ENCODE data around the gene LYSMD4.

The LYSMD4 gene

DNA sequence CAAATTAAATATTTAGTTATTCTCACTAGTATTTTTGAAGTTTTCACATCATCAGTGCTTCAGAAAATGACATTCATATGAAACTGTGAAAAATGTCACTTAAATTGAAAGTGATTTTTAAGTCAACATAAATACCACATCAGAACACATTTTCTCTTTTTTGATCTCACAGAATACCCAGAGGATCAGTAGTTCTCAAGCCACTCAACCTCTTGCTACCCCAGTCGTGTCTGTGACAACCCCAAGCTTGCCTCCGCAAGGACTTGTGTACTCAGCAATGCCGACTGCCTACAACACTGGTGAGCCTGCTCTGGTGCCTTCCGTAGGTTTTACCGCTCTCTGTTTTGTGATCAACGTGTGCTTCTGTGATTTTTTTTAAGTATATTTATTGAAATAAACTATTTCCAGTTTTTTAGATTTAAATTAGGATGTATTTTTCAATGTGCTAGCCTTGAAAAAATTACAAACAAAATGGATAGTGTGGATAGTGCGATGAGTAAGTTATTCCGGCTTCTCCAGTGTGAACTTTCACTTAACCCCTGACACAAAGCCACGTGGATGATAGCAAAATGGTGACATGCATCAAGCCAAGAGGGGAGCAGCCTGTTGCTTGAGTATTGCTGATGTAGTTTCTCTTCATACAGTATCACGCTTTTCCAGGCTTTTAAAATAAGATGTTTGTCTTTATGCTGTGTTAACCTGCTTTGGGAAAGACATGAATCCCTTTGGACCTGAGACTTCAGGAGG lies 26.5 kb downstream of the LYSMD4 start:
- H3K9me3 ChIP-seq (ENCODE audit: control insufficient read depth, low read length) = no peaks in the 10 kb centered on the region
- H3K4me3 ChIP-seq (ENCODE audit: extremely low read depth, insufficient read depth, low read length, poor library complexity, severe bottlenecking) = no peak overlapping the region
- H3K4me1 ChIP-seq (ENCODE audit: control insufficient read depth, insufficient read depth, low read length, poor library complexity, severe bottlenecking) = peaks cover 11% of the 10 kb centered on the region
- H3K36me3 ChIP-seq (ENCODE audit: control insufficient read depth, insufficient read depth, low read length) = peaks cover 38% of the 10 kb centered on the region
- H3K27ac ChIP-seq (ENCODE audit: low read depth, low read length, severe bottlenecking) = no peak overlapping the region
- 93 to 98% methylated on average over 4 to 6 of the region's 10 CpGs for WGBS, 2 experiments (ENCODE audit: insufficient coverage in 2 of 2)

DNA sequence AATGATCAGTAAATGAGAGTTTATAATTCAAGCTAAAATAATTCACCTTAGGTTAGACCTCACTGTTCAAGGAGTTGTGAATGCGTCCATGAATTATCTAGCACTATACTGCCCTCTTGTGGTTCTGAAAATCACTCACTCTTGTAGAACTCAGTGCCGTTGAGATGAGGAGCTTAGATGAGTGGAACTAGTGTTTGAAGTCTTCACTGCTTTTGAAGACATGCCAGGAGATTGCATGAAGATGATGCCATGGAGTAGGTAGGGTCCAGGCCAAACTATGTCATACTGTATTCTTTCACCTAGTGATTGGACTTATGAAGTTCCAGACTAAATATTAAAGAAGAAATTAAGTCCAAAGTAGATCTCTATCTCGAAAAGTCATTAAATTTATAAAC lies 28.8 kb downstream of the LYSMD4 start:
- Histone ChIP-seq H3K36me3 (ENCODE audit: control insufficient read depth, insufficient read depth, low read length) (peaks cover 19% of the 10 kb centered on the region), H3K4me3 (ENCODE audit: extremely low read depth, insufficient read depth, low read length, poor library complexity, severe bottlenecking) (no peak overlapping the region), H3K27ac (ENCODE audit: low read depth, low read length, severe bottlenecking) (no peak overlapping the region), H3K9me3 (ENCODE audit: control insufficient read depth, low read length) (no peaks in the 10 kb centered on the region), H3K4me1 (ENCODE audit: control insufficient read depth, insufficient read depth, low read length, poor library complexity, severe bottlenecking) (peaks cover 11% of the 10 kb centered on the region)
- WGBS, 2 experiments (ENCODE audit: insufficient coverage in 2 of 2) = 0% methylated on average over 1 of the region's 3 CpGs; no CpG with 5 or more reads in 1 of the 2 experiments

DNA sequence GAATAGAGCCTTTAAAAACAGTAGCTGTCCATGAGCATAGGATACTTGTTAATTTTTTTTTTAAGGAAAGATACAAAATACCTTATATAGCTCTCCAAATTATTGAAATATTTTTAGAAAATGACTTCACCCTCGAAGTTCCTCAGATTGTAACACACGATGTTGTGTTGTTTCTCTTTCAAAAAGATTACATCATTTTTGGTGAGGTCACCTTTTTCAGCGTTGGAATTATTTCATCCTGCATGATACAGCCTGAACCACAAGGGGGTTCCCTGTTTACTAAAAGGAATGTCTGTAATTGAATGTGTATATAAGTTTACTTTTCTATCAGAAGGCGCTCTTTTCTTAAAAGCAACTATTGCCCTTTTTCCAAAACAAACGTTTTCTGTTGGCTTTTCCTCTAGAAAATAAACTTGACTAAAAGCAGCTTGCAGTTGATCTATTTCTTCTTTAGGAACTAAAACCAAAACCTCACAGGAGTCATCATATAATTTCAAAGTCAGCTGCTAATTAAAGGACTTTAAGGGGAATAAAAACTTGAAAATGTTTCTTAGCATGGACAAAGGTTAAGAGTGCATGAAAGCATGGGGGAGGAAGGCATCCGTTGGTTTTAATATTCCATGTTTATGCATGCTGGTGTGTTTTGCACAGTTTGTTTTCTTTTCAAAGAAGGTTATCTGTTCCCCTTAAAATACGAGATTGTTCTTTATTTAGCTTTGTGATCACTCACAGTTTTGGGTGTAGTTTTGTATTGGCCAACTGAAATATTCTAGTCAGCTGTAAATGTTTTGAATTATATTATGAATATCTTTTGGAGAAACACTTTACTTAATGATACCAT lies 29.4 kb downstream of the LYSMD4 start:
- Histone ChIP-seq H3K4me1 (ENCODE audit: control insufficient read depth, insufficient read depth, low read length, poor library complexity, severe bottlenecking) (peaks cover 11% of the 10 kb centered on the region), H3K36me3 (ENCODE audit: control insufficient read depth, insufficient read depth, low read length) (peaks cover 13% of the 10 kb centered on the region), H3K4me3 (ENCODE audit: extremely low read depth, insufficient read depth, low read length, poor library complexity, severe bottlenecking) (no peak overlapping the region), H3K27ac (ENCODE audit: low read depth, low read length, severe bottlenecking) (peak overlapping the region; percentile 79), H3K9me3 (ENCODE audit: control insufficient read depth, low read length) (no peaks in the 10 kb centered on the region)
- WGBS, 2 experiments (ENCODE audit: insufficient coverage in 2 of 2) = 59 to 66% methylated on average over 2 to 5 of the region's 7 CpGs

DNA sequence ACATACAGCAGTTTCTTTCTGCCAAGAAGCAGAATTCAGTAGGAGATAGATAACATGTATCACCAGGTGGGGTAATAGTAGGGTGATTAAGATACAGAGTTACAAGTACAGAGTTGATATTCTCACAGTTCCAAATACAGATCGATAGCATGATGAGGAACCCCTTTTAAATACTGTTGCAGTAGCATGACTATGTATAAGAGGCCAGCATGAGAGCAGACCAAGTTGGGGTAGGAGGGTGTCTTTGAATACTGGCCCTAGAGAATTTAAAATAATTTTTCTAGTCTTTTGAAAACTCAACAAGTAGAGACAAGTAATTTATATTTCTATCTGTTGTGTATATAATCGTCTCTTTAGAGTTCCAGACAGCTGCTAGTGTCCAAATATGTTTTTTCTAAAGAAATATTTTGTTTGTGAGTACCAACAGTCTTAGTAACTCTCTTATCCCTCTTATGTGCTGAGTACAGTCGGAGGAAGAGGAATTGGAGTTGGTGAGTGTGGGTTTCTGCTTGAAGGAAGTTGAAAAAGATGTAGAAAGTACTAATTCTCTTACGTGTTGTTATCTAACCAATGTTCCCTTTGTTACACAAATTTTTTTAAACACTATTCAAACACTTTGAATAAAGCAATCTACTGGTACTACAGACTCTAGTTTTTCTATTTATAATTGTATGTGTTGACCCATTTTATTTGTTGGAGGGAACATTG lies 30.2 kb downstream of the LYSMD4 start:
- Histone ChIP-seq H3K27ac (ENCODE audit: low read depth, low read length, severe bottlenecking) (peak overlapping the region; percentile 79), H3K4me3 (ENCODE audit: extremely low read depth, insufficient read depth, low read length, poor library complexity, severe bottlenecking) (no peak overlapping the region), H3K4me1 (ENCODE audit: control insufficient read depth, insufficient read depth, low read length, poor library complexity, severe bottlenecking) (peaks cover 3% of the 10 kb centered on the region), H3K36me3 (ENCODE audit: control insufficient read depth, insufficient read depth, low read length) (peaks cover 9% of the 10 kb centered on the region), H3K9me3 (ENCODE audit: control insufficient read depth, low read length) (no peaks in the 10 kb centered on the region)
- no CpG with 5 or more reads among the region's 4 CpGs for WGBS, 2 experiments (ENCODE audit: insufficient coverage in 2 of 2)

DNA sequence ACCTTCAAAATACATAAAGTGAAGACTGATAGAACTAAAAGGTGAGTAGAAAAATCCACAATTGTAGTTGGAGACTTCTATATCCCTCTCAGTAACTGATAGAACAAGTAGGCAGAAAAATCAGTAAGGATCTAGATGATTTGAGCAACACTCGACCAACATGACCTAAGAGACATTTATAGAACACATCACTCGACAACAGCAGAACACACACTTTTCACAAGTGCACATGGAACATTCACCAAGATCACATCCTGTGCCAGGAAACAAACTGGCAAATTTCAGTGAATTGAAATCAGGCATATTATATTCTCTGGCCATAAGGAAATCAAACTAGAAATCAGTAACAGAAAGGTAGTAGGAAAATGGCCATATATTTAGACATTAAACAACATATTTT lies 37.1 kb downstream of the LYSMD4 start:
- H3K36me3 ChIP-seq (ENCODE audit: control insufficient read depth, insufficient read depth, low read length) = peaks cover 35% of the 10 kb centered on the region

DNA sequence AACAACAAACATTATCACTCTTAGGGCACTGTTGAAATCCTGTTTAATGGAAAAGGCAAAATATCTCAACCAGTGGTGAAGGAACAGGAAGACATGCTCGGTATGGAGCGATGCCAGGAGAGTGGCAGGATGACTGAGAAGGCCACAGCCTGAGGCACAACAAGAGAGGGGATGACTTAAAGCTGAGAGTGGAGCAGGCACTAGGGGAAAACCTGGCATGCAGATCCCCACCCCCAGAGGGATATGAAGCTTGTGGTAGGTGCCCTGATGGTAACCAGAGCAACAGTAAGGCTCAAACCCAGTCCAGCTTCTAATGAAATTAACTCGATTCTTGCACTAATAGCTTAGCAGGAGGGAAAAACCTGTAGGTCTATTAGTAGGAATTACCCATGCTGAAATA lies 40.4 kb downstream of the LYSMD4 start:
- Histone ChIP-seq H3K4me3 (ENCODE audit: extremely low read depth, insufficient read depth, low read length, poor library complexity, severe bottlenecking) (no peak overlapping the region), H3K9me3 (ENCODE audit: control insufficient read depth, low read length) (no peaks in the 10 kb centered on the region), H3K4me1 (ENCODE audit: control insufficient read depth, insufficient read depth, low read length, poor library complexity, severe bottlenecking) (no peaks in the 10 kb centered on the region), H3K27ac (ENCODE audit: low read depth, low read length, severe bottlenecking) (no peak overlapping the region), H3K36me3 (ENCODE audit: control insufficient read depth, insufficient read depth, low read length) (peaks cover 64% of the 10 kb centered on the region)
- WGBS, 2 experiments (ENCODE audit: insufficient coverage in 2 of 2) = 93 to 95% methylated on average over 2 to 3 of the region's 3 CpGs

More for the DNA sequence above, 37.1 kb downstream of the LYSMD4 start:
- Histone ChIP-seq H3K4me1 (ENCODE audit: control insufficient read depth, insufficient read depth, low read length, poor library complexity, severe bottlenecking) (no peaks in the 10 kb centered on the region), H3K9me3 (ENCODE audit: control insufficient read depth, low read length) (no peaks in the 10 kb centered on the region), H3K27ac (ENCODE audit: low read depth, low read length, severe bottlenecking) (no peak overlapping the region), H3K4me3 (ENCODE audit: extremely low read depth, insufficient read depth, low read length, poor library complexity, severe bottlenecking) (no peak overlapping the region)
- 81% methylated on average over 2 of the region's 2 CpGs; no CpG with 5 or more reads in 1 of the 2 experiments for WGBS, 2 experiments (ENCODE audit: insufficient coverage in 2 of 2)

DNA sequence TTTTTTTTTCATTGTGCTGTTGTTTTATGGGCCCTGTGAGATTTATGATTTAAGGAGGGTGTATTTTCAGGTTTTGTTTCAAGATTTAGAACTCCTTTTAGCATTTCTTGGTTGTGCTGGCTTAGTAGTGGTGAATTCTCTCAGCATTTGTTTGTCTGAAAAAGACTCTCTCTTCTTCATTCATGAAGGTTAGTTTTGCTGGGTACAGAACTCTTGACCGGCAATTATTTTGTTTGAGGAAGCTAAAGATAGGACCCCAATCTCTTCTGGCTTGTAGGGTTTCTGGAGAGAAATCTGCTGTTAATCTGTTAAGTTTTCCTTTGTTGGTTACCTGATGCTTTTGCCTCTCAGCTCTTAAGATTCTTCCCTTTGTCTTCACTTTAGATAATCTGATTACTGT lies 46.9 kb downstream of the LYSMD4 start:
- 100% methylated on average over 1 of the region's 1 CpG; no CpG with 5 or more reads in 1 of the 2 experiments for WGBS, 2 experiments (ENCODE audit: insufficient coverage in 2 of 2)
- H3K36me3 ChIP-seq (ENCODE audit: control insufficient read depth, insufficient read depth, low read length) = peaks cover 60% of the 10 kb centered on the region

DNA sequence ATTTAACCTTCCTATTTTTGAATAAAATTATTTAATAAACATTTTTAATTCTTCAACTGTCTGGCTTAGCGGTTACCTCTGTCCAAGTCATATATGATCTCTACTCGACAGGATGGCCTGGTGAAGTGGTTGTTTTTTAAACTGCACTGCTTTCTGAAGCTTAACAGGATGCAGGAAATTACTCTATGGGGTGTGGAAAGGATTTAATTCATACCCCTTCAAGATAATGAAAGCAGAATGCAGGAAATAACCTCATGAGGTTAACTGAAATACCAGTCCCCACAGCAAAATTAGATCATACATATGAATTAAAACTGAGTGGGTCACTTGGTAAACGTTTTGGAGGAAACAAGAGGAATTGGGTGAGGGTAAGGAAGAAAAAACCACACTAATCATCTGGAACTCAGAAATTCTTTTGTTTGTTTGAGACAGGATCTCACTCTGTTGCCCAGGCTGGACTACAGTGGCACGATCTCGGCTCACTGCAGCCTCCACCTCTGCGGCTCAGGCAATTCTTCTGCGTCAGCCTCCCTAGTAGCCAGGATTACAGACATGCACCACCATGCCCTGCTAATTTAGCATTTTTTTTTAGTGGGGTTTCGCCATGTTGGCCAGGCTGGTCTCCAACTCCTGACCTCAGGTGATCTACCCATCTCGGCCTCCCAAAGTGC lies 50.1 kb downstream of the LYSMD4 start:
- Histone ChIP-seq H3K4me3 (ENCODE audit: extremely low read depth, insufficient read depth, low read length, poor library complexity, severe bottlenecking) (no peak overlapping the region), H3K9me3 (ENCODE audit: control insufficient read depth, low read length) (peaks cover 10% of the 10 kb centered on the region), H3K4me1 (ENCODE audit: control insufficient read depth, insufficient read depth, low read length, poor library complexity, severe bottlenecking) (no peaks in the 10 kb centered on the region), H3K27ac (ENCODE audit: low read depth, low read length, severe bottlenecking) (no peak overlapping the region), H3K36me3 (ENCODE audit: control insufficient read depth, insufficient read depth, low read length) (peaks cover 44% of the 10 kb centered on the region)
- 90 to 97% methylated on average over 5 to 6 of the region's 9 CpGs for whole genome bisulfite sequencing, 2 experiments (ENCODE audit: insufficient coverage in 2 of 2)

More for the DNA sequence above, 46.9 kb downstream of the LYSMD4 start:
- H3K4me3 ChIP-seq (ENCODE audit: extremely low read depth, insufficient read depth, low read length, poor library complexity, severe bottlenecking) = no peak overlapping the region
- peaks cover 10% of the 10 kb centered on the region for H3K9me3 ChIP-seq (ENCODE audit: control insufficient read depth, low read length)
- H3K4me1 ChIP-seq (ENCODE audit: control insufficient read depth, insufficient read depth, low read length, poor library complexity, severe bottlenecking) = no peaks in the 10 kb centered on the region
- H3K27ac ChIP-seq (ENCODE audit: low read depth, low read length, severe bottlenecking) = no peak overlapping the region

DNA sequence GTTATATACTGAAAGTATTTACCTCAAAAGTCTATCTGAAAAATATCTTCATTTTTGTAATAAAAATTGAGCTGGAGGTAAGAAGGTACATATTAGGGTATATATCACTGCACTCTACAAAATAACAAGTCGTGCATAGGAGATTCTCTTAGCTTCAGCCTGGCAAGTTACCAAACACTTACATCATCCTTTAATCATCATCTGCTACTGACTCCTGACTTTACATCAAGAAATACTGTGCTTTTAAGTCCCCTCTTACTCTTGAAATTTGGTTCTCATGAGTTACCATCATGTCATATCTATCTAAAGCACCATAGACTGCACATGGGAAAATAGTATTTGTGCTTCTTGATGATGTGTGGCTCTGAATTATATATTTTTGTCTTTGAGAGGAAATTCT lies 50.8 kb downstream of the LYSMD4 start:
- no peak overlapping the region for H3K27ac ChIP-seq (ENCODE audit: low read depth, low read length, severe bottlenecking)

DNA sequence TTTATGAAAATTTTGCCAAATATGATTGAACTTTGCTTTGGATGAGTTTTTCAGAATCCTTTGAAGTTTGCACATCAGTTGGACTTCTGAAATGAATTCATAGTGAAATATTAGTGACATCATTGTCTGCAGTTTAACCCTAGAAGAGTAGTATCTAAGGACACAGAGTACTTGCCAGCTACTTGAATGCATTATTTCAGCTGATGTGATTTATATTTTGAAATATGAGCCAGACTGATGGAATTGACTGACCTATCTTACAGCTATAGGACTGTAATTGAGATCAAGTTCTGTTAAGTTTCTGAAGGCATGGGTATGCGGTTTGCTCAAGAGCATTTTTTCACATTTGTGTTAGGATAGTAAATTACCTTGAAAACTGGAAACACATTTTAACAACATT lies 51.2 kb downstream of the LYSMD4 start:
- Histone ChIP-seq H3K4me1 (ENCODE audit: control insufficient read depth, insufficient read depth, low read length, poor library complexity, severe bottlenecking) (no peaks in the 10 kb centered on the region), H3K36me3 (ENCODE audit: control insufficient read depth, insufficient read depth, low read length) (peaks cover 35% of the 10 kb centered on the region), H3K9me3 (ENCODE audit: control insufficient read depth, low read length) (peaks cover 10% of the 10 kb centered on the region), H3K27ac (ENCODE audit: low read depth, low read length, severe bottlenecking) (no peak overlapping the region), H3K4me3 (ENCODE audit: extremely low read depth, insufficient read depth, low read length, poor library complexity, severe bottlenecking) (no peak overlapping the region)
- no CpG with 5 or more reads among the region's 1 CpG for WGBS, 2 experiments (ENCODE audit: insufficient coverage in 2 of 2)

More for the DNA sequence above, 50.8 kb downstream of the LYSMD4 start:
- Histone ChIP-seq H3K9me3 (ENCODE audit: control insufficient read depth, low read length) (peaks cover 10% of the 10 kb centered on the region), H3K36me3 (ENCODE audit: control insufficient read depth, insufficient read depth, low read length) (peaks cover 39% of the 10 kb centered on the region), H3K4me1 (ENCODE audit: control insufficient read depth, insufficient read depth, low read length, poor library complexity, severe bottlenecking) (no peaks in the 10 kb centered on the region), H3K4me3 (ENCODE audit: extremely low read depth, insufficient read depth, low read length, poor library complexity, severe bottlenecking) (no peak overlapping the region)
- 100% methylated on average over 1 of the region's 1 CpG for WGBS, 2 experiments (ENCODE audit: insufficient coverage in 2 of 2)

Measured in mesodermal cell (in vitro differentiated cells).